ENCODE measurements around the gene PGPEP1.

GRCh38 chr19:18391509-18392075 lies 51.2 kb downstream of the PGPEP1 start:
- TF ChIP-seq TAF1 (IDR thresholded peaks at IDR 0.05; ENCODE audit: borderline replicate concordance, insufficient read depth, low read length): no peak
- TF ChIP-seq POLR2AphosphoS5 (IDR thresholded peaks at IDR 0.05; ENCODE audit: low read depth, low read length): no peak

All from PFSK-1 (cell line).